Measurements from ENCODE around the gene SUN1.

DNA sequence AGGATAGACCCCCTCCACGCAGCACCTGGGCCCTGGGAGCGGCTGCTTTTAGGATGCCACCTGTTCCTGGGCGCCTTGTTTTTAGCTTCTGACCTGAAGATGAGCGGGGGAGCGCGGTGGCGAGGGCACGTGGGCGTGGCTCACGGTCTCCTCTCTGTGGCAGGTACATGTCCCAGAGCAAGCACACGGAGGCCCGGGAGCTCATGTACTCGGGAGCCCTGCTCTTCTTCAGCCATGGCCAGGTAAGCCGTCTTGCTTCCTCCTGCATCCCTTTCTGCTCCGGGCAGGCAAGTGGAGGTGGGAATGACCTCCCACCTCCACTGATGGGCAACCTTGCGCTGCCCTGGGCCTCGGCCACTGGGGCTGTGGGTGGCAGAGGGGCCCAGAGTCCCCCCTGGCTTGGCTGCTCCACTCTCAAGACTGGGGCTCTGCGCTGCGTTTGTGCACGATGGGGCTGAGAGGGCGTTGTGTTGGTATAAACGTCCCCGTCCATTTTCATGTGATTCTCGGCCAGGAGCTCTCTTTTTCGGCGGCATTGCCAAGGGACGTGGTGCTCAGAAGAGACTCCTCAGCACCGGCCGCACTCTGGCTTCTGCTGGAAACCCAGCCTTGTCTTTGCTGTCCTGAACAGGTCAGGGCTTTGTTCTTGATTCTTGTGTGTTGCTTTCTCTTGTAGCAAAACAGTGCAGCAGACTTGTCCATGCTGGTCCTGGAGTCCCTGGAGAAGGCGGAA is 53.8 kb downstream of the SUN1 start:
- TF ChIP-seq ESRRA (IDR thresholded peaks at IDR 0.05; ENCODE audit: low read length) (no peak), FOXM1 (IDR thresholded peaks at IDR 0.05; ENCODE audit: low read depth, low read length) (no peak), SIN3A (IDR thresholded peaks at IDR 0.05; ENCODE audit: low read depth, low read length) (no peak), MXI1 (IDR thresholded peaks at IDR 0.05; ENCODE audit: low read depth, low read length) (no peak), POLR2AphosphoS5 (IDR thresholded peaks at IDR 0.05; ENCODE audit: low read length) (no peak), POLR2A (IDR thresholded peaks at IDR 0.05; ENCODE audit: low read depth, low read length) (no peak), SUZ12 (IDR thresholded peaks at IDR 0.05; ENCODE audit: unreplicated experiment) (no peak), YY1 (IDR thresholded peaks at IDR 0.05; ENCODE audit: low read depth, low read length) (no peak), MYC (IDR thresholded peaks at IDR 0.05; ENCODE audit: insufficient read depth, insufficient read length, insufficient replicate concordance, low read length, severe bottlenecking) (no peak), CHD4 (IDR thresholded peaks at IDR 0.05) (no peak), EZH2 (IDR thresholded peaks at IDR 0.05; ENCODE audit: borderline replicate concordance, control insufficient read depth, low read depth, low read length) (no peak)
- TF ChIP-seq, protein P1, sequence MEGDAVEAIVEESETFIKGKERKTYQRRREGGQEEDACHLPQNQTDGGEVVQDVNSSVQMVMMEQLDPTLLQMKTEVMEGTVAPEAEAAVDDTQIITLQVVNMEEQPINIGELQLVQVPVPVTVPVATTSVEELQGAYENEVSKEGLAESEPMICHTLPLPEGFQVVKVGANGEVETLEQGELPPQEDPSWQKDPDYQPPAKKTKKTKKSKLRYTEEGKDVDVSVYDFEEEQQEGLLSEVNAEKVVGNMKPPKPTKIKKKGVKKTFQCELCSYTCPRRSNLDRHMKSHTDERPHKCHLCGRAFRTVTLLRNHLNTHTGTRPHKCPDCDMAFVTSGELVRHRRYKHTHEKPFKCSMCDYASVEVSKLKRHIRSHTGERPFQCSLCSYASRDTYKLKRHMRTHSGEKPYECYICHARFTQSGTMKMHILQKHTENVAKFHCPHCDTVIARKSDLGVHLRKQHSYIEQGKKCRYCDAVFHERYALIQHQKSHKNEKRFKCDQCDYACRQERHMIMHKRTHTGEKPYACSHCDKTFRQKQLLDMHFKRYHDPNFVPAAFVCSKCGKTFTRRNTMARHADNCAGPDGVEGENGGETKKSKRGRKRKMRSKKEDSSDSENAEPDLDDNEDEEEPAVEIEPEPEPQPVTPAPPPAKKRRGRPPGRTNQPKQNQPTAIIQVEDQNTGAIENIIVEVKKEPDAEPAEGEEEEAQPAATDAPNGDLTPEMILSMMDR (IDR thresholded peaks at IDR 0.05 in 2 of 3, conservative IDR thresholded peaks at IDR 0.05 in 1 of 3; ENCODE audit: control insufficient read depth in 2 of 3, extremely low read depth in 1 of 3, insufficient read depth in 1 of 3, low read depth in 3 of 3, low read length in 3 of 3) = no peak
